Activated CD4-positive, alpha-beta T cell treated with anti-CD3 and anti-CD28 coated beads for 4 hours (primary cell): ENCODE results near the gene PLA2G2C.
"Not testable (repeated sequence)": the region's sequence is repeated elsewhere in the genome, so short reads cannot be mapped to it uniquely, and the experiment has no call there.

Source experiments
- DNase-seq, 2 donors: peaks; one replicate each; pipeline ENCODE4 v3.0.0-alpha.2; 2020

Gene PLA2G2C

GRCh38 chr1:20150969-20151368 lies 35.3 kb downstream of the PLA2G2C start:
- DNase-seq, result no peak

- DNase-seq, result no peak
Observed at GRCh38 chr1:20150326-20150705, 36.0 kb downstream of the PLA2G2C start.

GRCh38 chr1:20149601-20150325 lies 36.6 kb downstream of the PLA2G2C start:
- no peak for DNase-seq

- DNase-seq, result no peak
Observed at GRCh38 chr1:20148571-20149500, 37.5 kb downstream of the PLA2G2C start.

GRCh38 chr1:20147846-20148570 lies 38.3 kb downstream of the PLA2G2C start:
- DNase-seq, result no peak

- no peak for DNase-seq
Observed at GRCh38 chr1:20143734-20144565, 42.4 kb downstream of the PLA2G2C start.

- no peak for DNase-seq
Observed at GRCh38 chr1:20143318-20143717, 43.0 kb downstream of the PLA2G2C start.

- DNase-seq, result no peak
Observed at GRCh38 chr1:20142001-20142710, 44.2 kb downstream of the PLA2G2C start.

GRCh38 chr1:20141466-20141865 lies 44.9 kb downstream of the PLA2G2C start:
- DNase-seq, result no peak

- no peak for DNase-seq
Observed at GRCh38 chr1:20141001-20141400, 45.3 kb downstream of the PLA2G2C start.

- DNase-seq, result no peak
Observed at GRCh38 chr1:20139776-20140612, 46.3 kb downstream of the PLA2G2C start.

GRCh38 chr1:20138961-20139550 lies 47.3 kb downstream of the PLA2G2C start, which contains the start of gene PLA2G2F:
Gene PLA2G2F (plus strand): TSS chr1:20139323. CDS start chr1:20139428, 105 bp downstream.
- no peak for DNase-seq

GRCh38 chr1:20138346-20138745 lies 48.0 kb downstream of the PLA2G2C start:
- no peak for DNase-seq

- no peak for DNase-seq
Observed at GRCh38 chr1:20137604-20138003, 48.7 kb downstream of the PLA2G2C start.

- no peak for DNase-seq
Observed at GRCh38 chr1:20137055-20137454, 49.3 kb downstream of the PLA2G2C start.

- DNase-seq, result no peak
Observed at GRCh38 chr1:20136249-20136648, 50.1 kb downstream of the PLA2G2C start.

- DNase-seq, result no peak
Observed at GRCh38 chr1:20134995-20135394, 51.3 kb downstream of the PLA2G2C start.

GRCh38 chr1:20130518-20130917 lies 55.8 kb downstream of the PLA2G2C start:
- DNase-seq, result not testable (repeated sequence)

GRCh38 chr1:20126806-20127440 lies 59.4 kb downstream of the PLA2G2C start:
- DNase-seq, result no peak
